PC-3 (cell line): Measurements from ENCODE around the gene KIF1B. TPM values are rescaled to one million over a fixed set of nuclear protein-coding genes. Genes with fewer than 3 reads are reported as not detected.
A peak's percentile ranks its signal among the peaks of the same experiment; 100 is the strongest.

Experiments
- ATAC-seq: fragments of 200-7000 bp; cut with Tn5 transposase; 2 replicates; pipeline ENCODE4 v1.9.1; 2020; ENCODE audit warnings: mild to moderate bottlenecking, moderate library complexity
- BruUV-seq: library from RNA; stranded (reverse); fragments of 400-500 nt; replicated peaks from 2 replicates; lab custom pipeline; 2021; lab: Mats Ljungman, UMichigan
- CTCF ChIA-PET: fragments of 300-600 bp; sonication (Branson Sonifier 250); formaldehyde crosslinking; loops from one replicate; lab custom pipeline; 2022; ENCODE audit warnings: antibody characterized with exemption; lab: Charles Lee
- POLR2A ChIA-PET: fragments of 300-600 bp; sonication (Branson Sonifier 250); formaldehyde crosslinking; loops from one replicate; lab custom pipeline; 2022; ENCODE audit warnings: antibody characterized with exemption; ENCODE audit not compliant: unreplicated experiment; lab: Charles Lee
- DNase-seq: peaks from one replicate; pipeline ENCODE4 v3.0.0-alpha.2; 2015
- H2AFZ ChIP-seq: fragments of 300-600 bp; sonication (generic); 2 replicates; pipeline ENCODE4 v1.6.0; 2016; ENCODE audit warnings: antibody characterized with exemption, low read length
- H3F3A ChIP-seq: fragments of 300-600 bp; sonication (generic); one replicate; pipeline ENCODE4 v1.6.0; 2017; ENCODE audit warnings: antibody characterized with exemption, low read length, control low read depth, mild to moderate bottlenecking; ENCODE audit not compliant: unreplicated experiment
- H3K27ac ChIP-seq: fragments of 300-600 bp; sonication (generic); 2 replicates; pipeline ENCODE4 v1.5.1; 2016; ENCODE audit warnings: mild to moderate bottlenecking, low read length
- H3K27me3 ChIP-seq: fragments of 300-600 bp; sonication (generic); 2 replicates; pipeline ENCODE4 v1.6.1; 2016; ENCODE audit warnings: low read length, mixed read lengths
- H3K36me3 ChIP-seq: fragments of 300-600 bp; sonication (generic); 2 replicates; pipeline ENCODE4 v1.6.1; 2016; ENCODE audit warnings: low read depth, mixed run types, low read length, mixed read lengths
- H3K4me1 ChIP-seq: fragments of 300-600 bp; sonication (generic); 2 replicates; pipeline ENCODE4 v1.5.1; 2016; ENCODE audit warnings: low read length; ENCODE audit not compliant: insufficient read depth
- H3K4me2 ChIP-seq: fragments of 300-600 bp; sonication (generic); 2 replicates; pipeline ENCODE4 v1.6.0; 2016; ENCODE audit warnings: low read length
- H3K4me3 ChIP-seq: fragments of 300-600 bp; sonication (generic); 2 replicates; pipeline ENCODE4 v1.5.1; 2016; ENCODE audit warnings: mild to moderate bottlenecking, low read length, mixed read lengths
- H3K79me2 ChIP-seq: fragments of 300-600 bp; sonication (generic); 2 replicates; pipeline ENCODE4 v1.6.1; 2017; ENCODE audit warnings: low read length, mixed read lengths
- H3K9ac ChIP-seq: fragments of 300-600 bp; sonication (generic); 2 replicates; pipeline ENCODE4 v1.6.0; 2016; ENCODE audit warnings: mild to moderate bottlenecking, low read length
- H3K9me2 ChIP-seq: fragments of 300-600 bp; sonication (generic); replicated peaks from 2 replicates; pipeline ENCODE4 v1.6.1; 2016; ENCODE audit warnings: mixed run types, low read length, mixed read lengths
- H3K9me3 ChIP-seq: fragments of 300-600 bp; sonication (generic); 2 replicates; pipeline ENCODE4 v1.6.1; 2016; ENCODE audit warnings: low read length, mixed read lengths
- H4K20me1 ChIP-seq: fragments of 300-600 bp; sonication (generic); 2 replicates; pipeline ENCODE4 v1.6.1; 2016; ENCODE audit warnings: low read length, mixed read lengths
- EZH2 ChIP-seq: fragments of 300-600 bp; sonication (generic); IDR thresholded peaks from one replicate; pipeline ENCODE4 v1.6.1; 2017; ENCODE audit warnings: antibody characterized with exemption, mild to moderate bottlenecking, low read length; ENCODE audit not compliant: unreplicated experiment
- EZH2phosphoT487 ChIP-seq: fragments of 300-600 bp; sonication (generic); IDR thresholded peaks from 2 replicates; pipeline ENCODE4 v1.6.1; 2018; ENCODE audit warnings: mild to moderate bottlenecking, antibody characterized with exemption, low read length, borderline replicate concordance
- intact Hi-C: fragments of 100-400 bp; cut with micrococcal nuclease; formaldehyde crosslinking; loops from 2 replicates; pipeline ENCODE4 v1.9.0; 2023
- total RNA-seq: library from RNA; depleted of rRNA; stranded (reverse); fragments of >200 nt; gene quantifications from 2 replicates; pipeline ENCODE4 v1.2.3, GENCODE V29; 2014
- TF ChIP-seq, protein P1 (sequence below): fragments of 300-600 bp; sonication (generic); conservative IDR thresholded peaks from 2 replicates; pipeline ENCODE4 v1.5.1; 2017; ENCODE audit warnings: antibody characterized with exemption, low read depth, mild to moderate bottlenecking, low read length

Gene KIF1B
- total RNA-seq, 1 experiment from 2014 or later, result 21.4 TPM

DNA sequence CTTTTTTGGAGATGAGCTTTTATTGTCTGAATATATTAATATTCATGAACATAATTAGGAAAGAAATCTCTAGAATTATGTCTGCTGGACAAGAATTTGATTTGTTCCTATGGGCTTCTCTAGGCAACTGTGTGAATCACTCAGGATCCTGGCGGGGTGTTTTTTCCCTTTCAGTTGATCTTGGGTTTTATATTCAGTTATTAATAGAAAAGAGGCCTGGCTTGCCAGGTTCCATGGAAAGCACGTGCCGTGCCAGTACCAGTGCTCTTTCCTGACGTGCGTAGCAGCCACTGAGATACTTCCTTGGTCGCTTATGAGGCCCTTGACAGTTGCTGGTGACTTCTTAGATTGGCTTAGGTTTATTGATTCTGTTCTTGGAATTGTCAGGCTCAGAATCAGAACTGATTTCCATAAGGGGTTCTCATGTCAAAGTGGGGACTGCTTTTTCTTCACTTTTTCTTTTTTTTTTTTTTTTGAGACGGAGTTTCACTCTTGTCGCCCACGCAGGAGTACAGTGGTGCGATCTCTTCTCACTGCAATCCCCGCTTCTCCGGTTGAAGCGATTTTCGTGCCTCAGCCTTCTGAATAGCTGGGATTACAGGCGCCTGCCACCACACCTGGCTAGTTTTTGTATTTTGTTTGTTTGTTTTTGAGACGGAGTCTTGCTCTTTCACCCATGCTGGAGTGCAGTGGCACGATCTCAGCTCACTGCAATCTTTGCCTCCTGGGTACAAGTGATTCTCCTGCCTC, 48.7 kb upstream of the KIF1B start:
- Histone ChIP-seq H3K79me2 (no peaks in the 10 kb centered on the region), H2AFZ (no peak overlapping the region), H3K4me2 (no peak overlapping the region), H3K9me3 (no peaks in the 10 kb centered on the region), H3K9me2 (no peaks in the 10 kb centered on the region), H3K27ac (no peak overlapping the region), H3K27me3 (no peaks in the 10 kb centered on the region), H4K20me1 (no peaks in the 10 kb centered on the region), H3K4me3 (no peak overlapping the region), H3K36me3 (peaks cover 10% of the 10 kb centered on the region; the same call in 1 of the 2 replicates), H3F3A (no peaks in the 10 kb centered on the region), H3K4me1 (no peaks in the 10 kb centered on the region), H3K9ac (no peak overlapping the region)
- POLR2A ChIA-PET, result no interaction called here
- DNase-seq (no peak), ATAC-seq (no peak)
- intact Hi-C loops, result no loop called here
- TF ChIP-seq EZH2phosphoT487, result no peak
- no peak for TF ChIP-seq EZH2
- TF ChIP-seq, protein P1, sequence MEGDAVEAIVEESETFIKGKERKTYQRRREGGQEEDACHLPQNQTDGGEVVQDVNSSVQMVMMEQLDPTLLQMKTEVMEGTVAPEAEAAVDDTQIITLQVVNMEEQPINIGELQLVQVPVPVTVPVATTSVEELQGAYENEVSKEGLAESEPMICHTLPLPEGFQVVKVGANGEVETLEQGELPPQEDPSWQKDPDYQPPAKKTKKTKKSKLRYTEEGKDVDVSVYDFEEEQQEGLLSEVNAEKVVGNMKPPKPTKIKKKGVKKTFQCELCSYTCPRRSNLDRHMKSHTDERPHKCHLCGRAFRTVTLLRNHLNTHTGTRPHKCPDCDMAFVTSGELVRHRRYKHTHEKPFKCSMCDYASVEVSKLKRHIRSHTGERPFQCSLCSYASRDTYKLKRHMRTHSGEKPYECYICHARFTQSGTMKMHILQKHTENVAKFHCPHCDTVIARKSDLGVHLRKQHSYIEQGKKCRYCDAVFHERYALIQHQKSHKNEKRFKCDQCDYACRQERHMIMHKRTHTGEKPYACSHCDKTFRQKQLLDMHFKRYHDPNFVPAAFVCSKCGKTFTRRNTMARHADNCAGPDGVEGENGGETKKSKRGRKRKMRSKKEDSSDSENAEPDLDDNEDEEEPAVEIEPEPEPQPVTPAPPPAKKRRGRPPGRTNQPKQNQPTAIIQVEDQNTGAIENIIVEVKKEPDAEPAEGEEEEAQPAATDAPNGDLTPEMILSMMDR, result no peak
- BruUV-seq, result no TSS peak
- CTCF ChIA-PET, result no interaction called here

DNA sequence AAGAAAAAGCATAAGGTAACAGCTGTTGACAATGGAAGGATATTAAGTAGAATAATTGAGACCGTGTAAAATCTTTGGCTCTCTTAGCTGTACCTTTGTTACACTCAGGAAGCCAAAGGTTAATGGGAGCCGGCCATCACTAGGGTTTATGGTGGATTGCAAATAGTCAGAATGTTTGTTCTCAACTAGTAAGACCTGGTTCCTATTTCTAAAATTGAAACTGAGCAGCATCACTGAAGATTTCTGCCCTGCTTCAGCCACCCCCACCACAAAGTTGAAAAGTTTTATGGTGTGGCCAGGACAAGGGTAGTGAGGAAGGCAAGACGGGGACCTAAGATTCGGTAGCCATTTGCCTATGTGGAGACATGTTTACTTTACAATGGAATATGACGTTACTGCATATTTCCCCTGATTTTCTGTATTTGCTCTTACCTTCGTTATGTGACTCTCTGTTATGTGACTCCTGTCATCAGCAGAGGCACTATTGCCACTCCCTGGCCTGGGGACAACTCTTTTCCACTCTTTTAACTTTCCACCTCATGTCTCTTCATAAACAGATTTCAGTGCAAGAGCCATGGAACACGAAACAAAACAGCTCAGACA, 41.4 kb upstream of the KIF1B start:
- Histone ChIP-seq H3K4me1 (peaks cover 27% of the 10 kb centered on the region), H3K27ac (peak overlapping the region; percentile 91), H3K9ac (no peak overlapping the region), H4K20me1 (no peaks in the 10 kb centered on the region), H3F3A (peaks cover 5% of the 10 kb centered on the region), H3K4me3 (no peak overlapping the region), H3K36me3 (peaks cover 8% of the 10 kb centered on the region; the same call in 1 of the 2 replicates), H3K9me3 (no peaks in the 10 kb centered on the region), H3K27me3 (no peaks in the 10 kb centered on the region), H3K9me2 (no peaks in the 10 kb centered on the region), H2AFZ (no peak overlapping the region), H3K79me2 (no peaks in the 10 kb centered on the region), H3K4me2 (no peak overlapping the region)
- DNase-seq (no peak), ATAC-seq (no peak)
- intact Hi-C loops, result no loop called here
- ChIA-PET POLR2A (interaction anchor here (0.6 kb wide), 1 partner anchor 97 kb away, joined by 3 read pairs; no protein-coding TSS in a partner anchor), CTCF (no interaction called here)
- BruUV-seq, result no TSS peak
- TF ChIP-seq EZH2, result no peak
- TF ChIP-seq EZH2phosphoT487, result no peak
- TF ChIP-seq, protein P1, result no peak

DNA sequence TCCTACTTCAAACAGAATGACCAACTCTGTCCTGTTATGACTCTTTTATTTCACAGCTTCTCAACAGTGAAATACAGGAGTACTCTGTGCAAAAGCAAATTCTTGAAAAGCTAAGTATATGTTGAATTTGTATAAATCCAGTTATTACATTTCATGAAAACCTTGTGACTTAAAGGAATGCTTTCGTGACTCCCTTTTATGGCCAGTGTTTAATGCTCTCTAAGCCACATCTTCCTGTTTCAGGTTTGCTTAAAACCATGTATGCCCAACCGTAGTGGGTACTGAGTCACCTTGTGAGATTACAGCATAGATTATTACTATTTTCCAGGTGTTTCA, 40.2 kb upstream of the KIF1B start:
- Histone ChIP-seq H3K4me1 (peaks cover 27% of the 10 kb centered on the region), H4K20me1 (no peaks in the 10 kb centered on the region), H3F3A (peaks cover 5% of the 10 kb centered on the region), H3K79me2 (no peaks in the 10 kb centered on the region), H2AFZ (no peak overlapping the region), H3K27ac (peak overlapping the region; percentile 91), H3K9ac (peak overlapping the region; percentile 49), H3K4me2 (peak overlapping the region; percentile 42), H3K9me2 (no peaks in the 10 kb centered on the region), H3K9me3 (no peaks in the 10 kb centered on the region), H3K27me3 (no peaks in the 10 kb centered on the region), H3K36me3 (peaks cover 3% of the 10 kb centered on the region; the same call in 1 of the 2 replicates), H3K4me3 (no peak overlapping the region)
- ChIA-PET CTCF (interaction anchor here (0.7 kb wide), 1 partner anchor 40 kb away, joined by 3 read pairs; the partner anchor contains the start of gene KIF1B), POLR2A (no interaction called here)
- no peak for TF ChIP-seq EZH2phosphoT487
- no peak for TF ChIP-seq EZH2
- TF ChIP-seq, protein P1, result no peak
- DNase-seq (peak; percentile 88), ATAC-seq (peak; percentile 94)
- intact Hi-C loops, result no loop called here
- BruUV-seq, result no TSS peak
